ENCODE data around the gene SNAP47.

GRCh38 chr1:227771326-227771725 is 36.1 kb downstream of the SNAP47 start:
- TF ChIP-seq CTCF (IDR thresholded peaks at IDR 0.05; ENCODE audit: low read length) (no peak), EZH2 (IDR thresholded peaks at IDR 0.05; ENCODE audit: borderline replicate concordance, low read length) (no peak)

Data from OCI-LY1 (cell line).